GM23338 (cell line): ENCODE results near the gene RMND1. TPM values are rescaled to one million over a fixed set of nuclear protein-coding genes. Genes with fewer than 3 reads are reported as not detected.
"Not testable (repeated sequence)": the region's sequence is repeated elsewhere in the genome, so short reads cannot be mapped to it uniquely, and the experiment has no call there.

Source experiments
- ATAC-seq: fragments of 200-7000 bp; cut with Tn5 transposase; 3 replicates; pipeline ENCODE4 v1.9.1; 2020
- DNase-seq: peaks from one replicate; pipeline ENCODE4 v3.0.0-alpha.2; 2015; ENCODE audit warnings: low spot score
- H2AFZ ChIP-seq: fragments of 200-600 bp; sonication (generic); 2 replicates; pipeline ENCODE4 v1.8.0; 2016; ENCODE audit warnings: antibody characterized with exemption, mild to moderate bottlenecking, moderate library complexity
- H3F3A ChIP-seq: fragments of 200-600 bp; sonication (generic); replicated peaks from 2 replicates; pipeline ENCODE4 v1.8.0; 2017; ENCODE audit warnings: antibody characterized with exemption, mixed run types, low read depth
- H3K27ac ChIP-seq: fragments of 200-600 bp; sonication (generic); 2 replicates; pipeline ENCODE4 v1.6.1; 2016; ENCODE audit warnings: low read depth
- H3K27me3 ChIP-seq: fragments of 200-600 bp; sonication (generic); 2 replicates; pipeline ENCODE4 v1.8.0; 2016; ENCODE audit warnings: mild to moderate bottlenecking, mixed run types, moderate library complexity; ENCODE audit not compliant: insufficient read depth
- H3K36me3 ChIP-seq: fragments of 200-600 bp; sonication (generic); 2 replicates; pipeline ENCODE4 v1.8.0; 2016; ENCODE audit warnings: mild to moderate bottlenecking; ENCODE audit not compliant: insufficient read depth
- H3K4me1 ChIP-seq: fragments of 200-600 bp; sonication (generic); 2 replicates; pipeline ENCODE4 v1.8.0; 2016; ENCODE audit warnings: mild to moderate bottlenecking, moderate library complexity; ENCODE audit not compliant: insufficient read depth
- H3K4me2 ChIP-seq: fragments of 200-600 bp; sonication (generic); 2 replicates; pipeline ENCODE4 v1.7.1; 2017; ENCODE audit warnings: mixed run types
- H3K4me3 ChIP-seq: fragments of 200-600 bp; sonication (generic); 2 replicates; pipeline ENCODE4 v1.6.1; 2016; ENCODE audit warnings: mixed run types
- H3K79me2 ChIP-seq: fragments of 200-600 bp; sonication (generic); replicated peaks from 2 replicates; pipeline ENCODE4 v1.8.0; 2017; ENCODE audit warnings: mild to moderate bottlenecking; ENCODE audit not compliant: insufficient read depth
- H3K9me2 ChIP-seq: fragments of 200-600 bp; sonication (generic); 2 replicates; pipeline ENCODE4 v1.8.0; 2017; ENCODE audit not compliant: insufficient read depth
- H4K20me1 ChIP-seq: fragments of 200-600 bp; sonication (generic); replicated peaks from 2 replicates; pipeline ENCODE4 v1.8.0; 2017; ENCODE audit warnings: mild to moderate bottlenecking; ENCODE audit not compliant: insufficient read depth
- H3K27ac Mint-ChIP-seq: 2 replicates; pipeline ENCODE4 v1.8.0; 2020; ENCODE audit warnings: inconsistent platforms, mild to moderate bottlenecking, moderate library complexity, mixed read lengths
- H3K27me3 Mint-ChIP-seq: 3 replicates; pipeline ENCODE4 v1.8.0; 2022; ENCODE audit warnings: low read depth, mild to moderate bottlenecking, moderate library complexity, mixed read lengths, inconsistent platforms; ENCODE audit not compliant: insufficient read depth, poor library complexity
- H3K36me3 Mint-ChIP-seq: 3 replicates; pipeline ENCODE4 v1.8.0; 2021; ENCODE audit warnings: low read depth, mild to moderate bottlenecking, inconsistent platforms, moderate library complexity, mixed read lengths
- H3K4me1 Mint-ChIP-seq: 3 replicates; pipeline ENCODE4 v1.8.0; 2020; ENCODE audit warnings: mild to moderate bottlenecking, inconsistent platforms, mixed read lengths
- H3K4me3 Mint-ChIP-seq: 3 replicates; pipeline ENCODE4 v1.8.0; 2021; ENCODE audit warnings: moderate library complexity, mild to moderate bottlenecking, inconsistent platforms, mixed read lengths
- H3K9me3 Mint-ChIP-seq: 3 replicates; pipeline ENCODE4 v1.8.0; 2020; ENCODE audit warnings: moderate library complexity, mild to moderate bottlenecking, inconsistent platforms, mixed read lengths
- EZH2phosphoT487 ChIP-seq: fragments of 200-600 bp; sonication (generic); IDR thresholded peaks from one replicate; pipeline ENCODE4 v1.8.1; 2018; ENCODE audit warnings: antibody characterized with exemption; ENCODE audit not compliant: unreplicated experiment
- polyA plus RNA-seq: library from polyadenylated mRNA; unstranded; fragments of >200 nt; fragmentation: Nextera tagmentation; extraction: Ambion mirVana; gene quantifications from 2 replicates; pipeline ENCODE4 v1.2.1, GENCODE V29; 2016
- total RNA-seq: library from RNA; depleted of rRNA; stranded (reverse); fragments of >200 nt; shearing (Covaris generic); gene quantifications from 2 replicates; pipeline ENCODE4 v1.2.3, GENCODE V29; 2014
- TF ChIP-seq, protein P1 (sequence below), 2 experiments: fragments of 200-600 bp in 1 of 2; sonication (generic) in 1 of 2; conservative IDR thresholded peaks; 2 replicates each; pipeline versions ENCODE4 v1.5.1 to v1.6.1; 2016 to 2017; ENCODE audit warnings: antibody characterized with exemption in 2 of 2, low read depth in 2 of 2, mild to moderate bottlenecking in 2 of 2, moderate library complexity in 1 of 2
- TF ChIP-seq, protein P2 (sequence below): IDR thresholded peaks from 2 replicates; pipeline ENCODE4 v1.6.1; 2016; ENCODE audit warnings: antibody characterized with exemption

The RMND1 gene
- total and polyA plus RNA-seq, 2 experiments from 2014 or later, result 27.5 to 34.4 TPM

DNA sequence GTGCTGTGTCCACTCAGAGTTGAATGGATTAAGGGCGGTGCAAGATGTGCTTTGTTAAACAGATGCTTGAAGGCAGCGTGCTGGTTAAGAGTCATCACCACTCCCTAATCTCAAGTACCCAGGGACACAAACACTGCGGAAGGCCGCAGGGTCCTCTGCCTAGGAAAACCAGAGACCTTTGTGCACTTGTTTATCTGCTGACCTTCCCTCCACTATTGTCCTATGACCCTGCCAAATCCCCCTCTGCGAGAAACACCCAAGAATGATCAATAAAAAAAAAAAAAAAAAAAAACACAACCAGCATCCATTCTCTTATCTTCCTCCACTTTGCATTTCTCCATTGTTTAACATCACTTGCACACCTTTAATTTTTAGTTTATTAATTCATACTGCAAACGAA is 998 bp downstream of the RMND1 start:
- H3K9me3 Mint-ChIP-seq, DNase-seq, H4K20me1 ChIP-seq, H2AFZ ChIP-seq, H3K9me2 ChIP-seq, H3K36me3 ChIP-seq, H3F3A ChIP-seq, H3K27me3 ChIP-seq, ATAC-seq: not testable (repeated sequence)
- peaks cover 17% of the 10 kb centered on the region for H3K4me1 Mint-ChIP-seq
- peaks cover 19% of the 10 kb centered on the region for H3K36me3 Mint-ChIP-seq
- peak overlapping the region; percentile 98 for H3K4me3 Mint-ChIP-seq
- peaks cover 12% of the 10 kb centered on the region for H3K27me3 Mint-ChIP-seq
- H3K79me2 ChIP-seq, result peaks cover 73% of the 10 kb centered on the region
- H3K4me3 ChIP-seq, result peak overlapping the region; percentile 73
- peak overlapping the region; percentile 92; the same call in 1 of the 2 replicates for H3K27ac ChIP-seq
- H3K4me1 ChIP-seq, result peaks cover 21% of the 10 kb centered on the region
- peak overlapping the region; percentile 82 for H3K4me2 ChIP-seq
- H3K27ac Mint-ChIP-seq, result peak overlapping the region; percentile 98

DNA sequence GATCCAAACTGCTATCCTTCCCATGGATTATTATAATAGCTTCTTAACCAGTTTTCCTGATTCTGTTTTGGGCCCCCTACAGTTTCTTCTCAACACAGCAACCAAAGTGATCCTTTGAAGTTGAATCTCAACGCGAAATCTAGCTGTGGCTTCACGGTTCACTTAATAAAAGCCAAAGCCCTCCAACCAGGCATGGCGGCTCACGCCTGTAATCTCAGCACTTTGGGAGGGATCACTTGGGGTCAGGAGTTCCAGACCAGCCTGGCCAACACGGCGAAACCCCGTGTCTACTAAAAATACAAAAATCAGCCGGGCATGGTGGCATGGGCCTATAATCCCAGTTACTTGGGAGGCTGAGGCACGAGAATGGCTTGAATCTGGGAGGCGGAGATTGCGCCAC is 3.3 kb downstream of the RMND1 start:
- Mint-ChIP-seq H3K4me1 (peaks cover 5% of the 10 kb centered on the region), H3K9me3 (peaks cover 6% of the 10 kb centered on the region; the same call in 2 of the 3 replicates), H3K27ac (no peak overlapping the region), H3K4me3 (no peak overlapping the region), H3K27me3 (peaks cover 12% of the 10 kb centered on the region), H3K36me3 (peaks cover 31% of the 10 kb centered on the region)
- H3K79me2 ChIP-seq, result peaks cover 79% of the 10 kb centered on the region
- no peaks in the 10 kb centered on the region for H3K9me2 ChIP-seq
- H3K27ac ChIP-seq, result no peak overlapping the region
- ATAC-seq (no peak), DNase-seq (peak; percentile 31)
- H3K27me3 ChIP-seq, result no peaks in the 10 kb centered on the region
- TF ChIP-seq, protein P1, sequence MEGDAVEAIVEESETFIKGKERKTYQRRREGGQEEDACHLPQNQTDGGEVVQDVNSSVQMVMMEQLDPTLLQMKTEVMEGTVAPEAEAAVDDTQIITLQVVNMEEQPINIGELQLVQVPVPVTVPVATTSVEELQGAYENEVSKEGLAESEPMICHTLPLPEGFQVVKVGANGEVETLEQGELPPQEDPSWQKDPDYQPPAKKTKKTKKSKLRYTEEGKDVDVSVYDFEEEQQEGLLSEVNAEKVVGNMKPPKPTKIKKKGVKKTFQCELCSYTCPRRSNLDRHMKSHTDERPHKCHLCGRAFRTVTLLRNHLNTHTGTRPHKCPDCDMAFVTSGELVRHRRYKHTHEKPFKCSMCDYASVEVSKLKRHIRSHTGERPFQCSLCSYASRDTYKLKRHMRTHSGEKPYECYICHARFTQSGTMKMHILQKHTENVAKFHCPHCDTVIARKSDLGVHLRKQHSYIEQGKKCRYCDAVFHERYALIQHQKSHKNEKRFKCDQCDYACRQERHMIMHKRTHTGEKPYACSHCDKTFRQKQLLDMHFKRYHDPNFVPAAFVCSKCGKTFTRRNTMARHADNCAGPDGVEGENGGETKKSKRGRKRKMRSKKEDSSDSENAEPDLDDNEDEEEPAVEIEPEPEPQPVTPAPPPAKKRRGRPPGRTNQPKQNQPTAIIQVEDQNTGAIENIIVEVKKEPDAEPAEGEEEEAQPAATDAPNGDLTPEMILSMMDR (conservative IDR thresholded peaks at IDR 0.05; ENCODE audit: low read depth in 2 of 2), result peak in 1 of 2 experiments; percentile 29; a peak in 2 of 4 replicates
- TF ChIP-seq, protein P2, sequence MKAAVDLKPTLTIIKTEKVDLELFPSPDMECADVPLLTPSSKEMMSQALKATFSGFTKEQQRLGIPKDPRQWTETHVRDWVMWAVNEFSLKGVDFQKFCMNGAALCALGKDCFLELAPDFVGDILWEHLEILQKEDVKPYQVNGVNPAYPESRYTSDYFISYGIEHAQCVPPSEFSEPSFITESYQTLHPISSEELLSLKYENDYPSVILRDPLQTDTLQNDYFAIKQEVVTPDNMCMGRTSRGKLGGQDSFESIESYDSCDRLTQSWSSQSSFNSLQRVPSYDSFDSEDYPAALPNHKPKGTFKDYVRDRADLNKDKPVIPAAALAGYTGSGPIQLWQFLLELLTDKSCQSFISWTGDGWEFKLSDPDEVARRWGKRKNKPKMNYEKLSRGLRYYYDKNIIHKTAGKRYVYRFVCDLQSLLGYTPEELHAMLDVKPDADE, result no peak
- H3K36me3 ChIP-seq, result peaks cover 7% of the 10 kb centered on the region; the same call in 1 of the 2 replicates
- H3K4me3 ChIP-seq, result no peak overlapping the region
- H3K4me1 ChIP-seq, result peaks cover 4% of the 10 kb centered on the region
- no peaks in the 10 kb centered on the region for H3F3A ChIP-seq
- 0 out of 2 replicates have a peak, but pooled peaks cover 11% of the 10 kb centered on the region for H4K20me1 ChIP-seq
- no peak overlapping the region for H2AFZ ChIP-seq
- no peak overlapping the region for H3K4me2 ChIP-seq

DNA sequence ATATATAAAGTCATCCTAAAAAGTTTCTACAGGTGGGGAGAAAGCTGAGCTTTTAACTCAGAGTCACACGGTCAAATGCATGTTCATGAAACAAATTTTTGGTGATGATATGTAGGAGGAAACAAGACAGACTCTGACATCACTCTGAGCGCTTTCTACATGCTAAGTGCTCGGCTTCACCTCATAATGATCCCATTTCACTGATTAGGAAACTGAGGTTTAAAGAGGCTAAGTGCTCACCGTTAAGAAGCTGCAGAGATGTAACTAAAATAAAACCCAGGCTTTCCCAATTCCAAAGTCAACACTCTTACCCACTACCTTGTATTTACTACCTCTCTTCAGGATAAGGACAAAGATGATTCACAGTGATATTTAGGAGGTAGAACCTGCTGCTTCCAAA is 4.7 kb downstream of the RMND1 start:
- no peak overlapping the region for H3K27ac Mint-ChIP-seq

More for the DNA sequence above, 4.7 kb downstream of the RMND1 start:
- peaks cover 5% of the 10 kb centered on the region for H3K4me1 Mint-ChIP-seq
- Histone ChIP-seq H3F3A (no peaks in the 10 kb centered on the region), H3K79me2 (peaks cover 83% of the 10 kb centered on the region), H2AFZ (no peak overlapping the region), H3K4me1 (no peaks in the 10 kb centered on the region), H3K9me2 (no peaks in the 10 kb centered on the region), H4K20me1 (peaks cover 18% of the 10 kb centered on the region; the same call in 1 of the 2 replicates), H3K36me3 (peaks cover 7% of the 10 kb centered on the region; the same call in 1 of the 2 replicates), H3K4me3 (no peak overlapping the region), H3K27ac (peak overlapping the region; percentile 26; the same call in 1 of the 2 replicates), H3K27me3 (no peaks in the 10 kb centered on the region), H3K4me2 (no peak overlapping the region)
- H3K36me3 Mint-ChIP-seq, result peaks cover 32% of the 10 kb centered on the region
- TF ChIP-seq EZH2phosphoT487, result no peak
- peaks cover 10% of the 10 kb centered on the region for H3K27me3 Mint-ChIP-seq
- H3K4me3 Mint-ChIP-seq, result no peak overlapping the region
- ATAC-seq, result no peak
- H3K9me3 Mint-ChIP-seq, result peaks cover 5% of the 10 kb centered on the region; the same call in 2 of the 3 replicates
- no peak for DNase-seq
